Measurements from ENCODE around the gene RIMBP2.
"Not testable (repeated sequence)": the region's sequence is repeated elsewhere in the genome, so short reads cannot be mapped to it uniquely, and the experiment has no call there.

RIMBP2 gene

GRCh38 chr12:130584475-130584874 is 131.6 kb downstream of the RIMBP2 start:
- H3K4me1 ChIP-seq (ENCODE audit: control insufficient read depth, low read depth, low read length); H3K4me3 ChIP-seq (ENCODE audit: low read length); H3K27me3 ChIP-seq (ENCODE audit: control insufficient read depth, insufficient read depth, low read length); H3K36me3 ChIP-seq (ENCODE audit: control insufficient read depth, low read depth, low read length); H3K9me3 ChIP-seq (ENCODE audit: control insufficient read depth, low read depth, low read length); H3K9ac ChIP-seq (ENCODE audit: low read length); H3K27ac ChIP-seq (ENCODE audit: low read length): not testable (repeated sequence)

GRCh38 chr12:130583800-130584199 is 132.3 kb downstream of the RIMBP2 start:
- H3K27ac ChIP-seq (ENCODE audit: low read length): no peak overlapping the region
- no peak overlapping the region for H3K9ac ChIP-seq (ENCODE audit: low read length)
- H3K36me3 ChIP-seq (ENCODE audit: control insufficient read depth, low read depth, low read length): no peaks in the 10 kb centered on the region
- no peaks in the 10 kb centered on the region for H3K27me3 ChIP-seq (ENCODE audit: control insufficient read depth, insufficient read depth, low read length)
- H3K4me1 ChIP-seq (ENCODE audit: control insufficient read depth, low read depth, low read length): no peaks in the 10 kb centered on the region
- no peaks in the 10 kb centered on the region for H3K9me3 ChIP-seq (ENCODE audit: control insufficient read depth, low read depth, low read length)
- H3K4me3 ChIP-seq (ENCODE audit: low read length): no peak overlapping the region

GRCh38 chr12:130583317-130583716 is 132.8 kb downstream of the RIMBP2 start:
- H3K4me3 ChIP-seq (ENCODE audit: low read length): no peak overlapping the region
- H3K9me3 ChIP-seq (ENCODE audit: control insufficient read depth, low read depth, low read length): no peaks in the 10 kb centered on the region
- H3K27me3 ChIP-seq (ENCODE audit: control insufficient read depth, insufficient read depth, low read length): no peaks in the 10 kb centered on the region
- no peak overlapping the region for H3K9ac ChIP-seq (ENCODE audit: low read length)
- H3K4me1 ChIP-seq (ENCODE audit: control insufficient read depth, low read depth, low read length): no peaks in the 10 kb centered on the region
- no peaks in the 10 kb centered on the region for H3K36me3 ChIP-seq (ENCODE audit: control insufficient read depth, low read depth, low read length)
- no peak overlapping the region for H3K27ac ChIP-seq (ENCODE audit: low read length)

GRCh38 chr12:130582286-130582685 is 133.8 kb downstream of the RIMBP2 start:
- Histone ChIP-seq H3K4me1 (ENCODE audit: control insufficient read depth, low read depth, low read length) (no peaks in the 10 kb centered on the region), H3K36me3 (ENCODE audit: control insufficient read depth, low read depth, low read length) (no peaks in the 10 kb centered on the region), H3K27me3 (ENCODE audit: control insufficient read depth, insufficient read depth, low read length) (no peaks in the 10 kb centered on the region), H3K9ac (ENCODE audit: low read length) (no peak overlapping the region), H3K9me3 (ENCODE audit: control insufficient read depth, low read depth, low read length) (no peaks in the 10 kb centered on the region), H3K4me3 (ENCODE audit: low read length) (no peak overlapping the region), H3K27ac (ENCODE audit: low read length) (no peak overlapping the region)

- H3K9ac ChIP-seq (ENCODE audit: low read length): no peak overlapping the region
- no peaks in the 10 kb centered on the region for H3K36me3 ChIP-seq (ENCODE audit: control insufficient read depth, low read depth, low read length)
- H3K4me1 ChIP-seq (ENCODE audit: control insufficient read depth, low read depth, low read length): no peaks in the 10 kb centered on the region
- no peaks in the 10 kb centered on the region for H3K27me3 ChIP-seq (ENCODE audit: control insufficient read depth, insufficient read depth, low read length)
- H3K9me3 ChIP-seq (ENCODE audit: control insufficient read depth, low read depth, low read length): no peaks in the 10 kb centered on the region
- no peak overlapping the region for H3K4me3 ChIP-seq (ENCODE audit: low read length)
- H3K27ac ChIP-seq (ENCODE audit: low read length): no peak overlapping the region
Observed at GRCh38 chr12:130581782-130582181, 134.3 kb downstream of the RIMBP2 start.

- H3K27me3 ChIP-seq (ENCODE audit: control insufficient read depth, insufficient read depth, low read length): no peaks in the 10 kb centered on the region
- H3K27ac ChIP-seq (ENCODE audit: low read length): no peak overlapping the region
- no peak overlapping the region for H3K4me3 ChIP-seq (ENCODE audit: low read length)
- H3K9me3 ChIP-seq (ENCODE audit: control insufficient read depth, low read depth, low read length): no peaks in the 10 kb centered on the region
- no peaks in the 10 kb centered on the region for H3K4me1 ChIP-seq (ENCODE audit: control insufficient read depth, low read depth, low read length)
- no peaks in the 10 kb centered on the region for H3K36me3 ChIP-seq (ENCODE audit: control insufficient read depth, low read depth, low read length)
- H3K9ac ChIP-seq (ENCODE audit: low read length): no peak overlapping the region
Observed at GRCh38 chr12:130579231-130579630, 136.9 kb downstream of the RIMBP2 start.

- Histone ChIP-seq H3K36me3 (ENCODE audit: control insufficient read depth, low read depth, low read length) (no peaks in the 10 kb centered on the region), H3K27ac (ENCODE audit: low read length) (no peak overlapping the region), H3K4me1 (ENCODE audit: control insufficient read depth, low read depth, low read length) (no peaks in the 10 kb centered on the region), H3K9ac (ENCODE audit: low read length) (no peak overlapping the region), H3K27me3 (ENCODE audit: control insufficient read depth, insufficient read depth, low read length) (no peaks in the 10 kb centered on the region), H3K9me3 (ENCODE audit: control insufficient read depth, low read depth, low read length) (no peaks in the 10 kb centered on the region), H3K4me3 (ENCODE audit: low read length) (no peak overlapping the region)
Observed at GRCh38 chr12:130577351-130577750, 138.7 kb downstream of the RIMBP2 start.

- Histone ChIP-seq H3K9ac (ENCODE audit: low read length) (no peak overlapping the region), H3K4me3 (ENCODE audit: low read length) (no peak overlapping the region), H3K27ac (ENCODE audit: low read length) (no peak overlapping the region), H3K36me3 (ENCODE audit: control insufficient read depth, low read depth, low read length) (no peaks in the 10 kb centered on the region), H3K27me3 (ENCODE audit: control insufficient read depth, insufficient read depth, low read length) (no peaks in the 10 kb centered on the region), H3K9me3 (ENCODE audit: control insufficient read depth, low read depth, low read length) (no peaks in the 10 kb centered on the region), H3K4me1 (ENCODE audit: control insufficient read depth, low read depth, low read length) (no peaks in the 10 kb centered on the region)
Observed at GRCh38 chr12:130576371-130576816, 139.7 kb downstream of the RIMBP2 start.

GRCh38 chr12:130574402-130574801 is 141.7 kb downstream of the RIMBP2 start:
- Histone ChIP-seq H3K9me3 (ENCODE audit: control insufficient read depth, low read depth, low read length) (no peaks in the 10 kb centered on the region), H3K4me3 (ENCODE audit: low read length) (no peak overlapping the region), H3K36me3 (ENCODE audit: control insufficient read depth, low read depth, low read length) (no peaks in the 10 kb centered on the region), H3K4me1 (ENCODE audit: control insufficient read depth, low read depth, low read length) (no peaks in the 10 kb centered on the region), H3K27ac (ENCODE audit: low read length) (no peak overlapping the region), H3K9ac (ENCODE audit: low read length) (no peak overlapping the region), H3K27me3 (ENCODE audit: control insufficient read depth, insufficient read depth, low read length) (no peaks in the 10 kb centered on the region)

- Histone ChIP-seq H3K4me3 (ENCODE audit: low read length) (no peak overlapping the region), H3K4me1 (ENCODE audit: control insufficient read depth, low read depth, low read length) (no peaks in the 10 kb centered on the region), H3K9ac (ENCODE audit: low read length) (no peak overlapping the region), H3K36me3 (ENCODE audit: control insufficient read depth, low read depth, low read length) (no peaks in the 10 kb centered on the region), H3K27ac (ENCODE audit: low read length) (no peak overlapping the region), H3K27me3 (ENCODE audit: control insufficient read depth, insufficient read depth, low read length) (no peaks in the 10 kb centered on the region), H3K9me3 (ENCODE audit: control insufficient read depth, low read depth, low read length) (no peaks in the 10 kb centered on the region)
Observed at GRCh38 chr12:130573766-130574165, 142.3 kb downstream of the RIMBP2 start.

GRCh38 chr12:130573235-130573634 is 142.9 kb downstream of the RIMBP2 start:
- Histone ChIP-seq H3K4me1 (ENCODE audit: control insufficient read depth, low read depth, low read length) (no peaks in the 10 kb centered on the region), H3K9me3 (ENCODE audit: control insufficient read depth, low read depth, low read length) (no peaks in the 10 kb centered on the region), H3K9ac (ENCODE audit: low read length) (no peak overlapping the region), H3K27me3 (ENCODE audit: control insufficient read depth, insufficient read depth, low read length) (no peaks in the 10 kb centered on the region), H3K36me3 (ENCODE audit: control insufficient read depth, low read depth, low read length) (no peaks in the 10 kb centered on the region), H3K4me3 (ENCODE audit: low read length) (no peak overlapping the region), H3K27ac (ENCODE audit: low read length) (no peak overlapping the region)

- Histone ChIP-seq H3K9me3 (ENCODE audit: control insufficient read depth, low read depth, low read length) (no peaks in the 10 kb centered on the region), H3K27ac (ENCODE audit: low read length) (no peak overlapping the region)
Observed at GRCh38 chr12:130572553-130572952, 143.5 kb downstream of the RIMBP2 start.

More at GRCh38 chr12:130572553-130572952, 143.5 kb downstream of the RIMBP2 start:
- Histone ChIP-seq H3K36me3 (ENCODE audit: control insufficient read depth, low read depth, low read length) (no peaks in the 10 kb centered on the region), H3K27me3 (ENCODE audit: control insufficient read depth, insufficient read depth, low read length) (no peaks in the 10 kb centered on the region), H3K4me3 (ENCODE audit: low read length) (no peak overlapping the region), H3K9ac (ENCODE audit: low read length) (no peak overlapping the region), H3K4me1 (ENCODE audit: control insufficient read depth, low read depth, low read length) (no peaks in the 10 kb centered on the region)
